HUES64 (cell line): Measurements from ENCODE around the gene PHF21A.
A peak's percentile ranks its signal among the peaks of the same experiment; 100 is the strongest.

ENCODE experiments used
- H3K27ac ChIP-seq: 2 replicates; pipeline ENCODE4 v1.7.0; 2013; ENCODE audit warnings: low read depth, low read length, inconsistent platforms
- H3K27me3 ChIP-seq: 2 replicates; pipeline ENCODE4 v1.6.1; 2013; ENCODE audit warnings: mild to moderate bottlenecking, low read length; ENCODE audit not compliant: insufficient read depth
- H3K36me3 ChIP-seq: 2 replicates; pipeline ENCODE4 v1.6.1; 2013; ENCODE audit warnings: mild to moderate bottlenecking, low read length; ENCODE audit not compliant: insufficient read depth
- H3K4me1 ChIP-seq: 2 replicates; pipeline ENCODE4 v1.6.1; 2013; ENCODE audit warnings: mild to moderate bottlenecking, low read length, moderate library complexity; ENCODE audit not compliant: insufficient read depth
- H3K4me3 ChIP-seq: 2 replicates; pipeline ENCODE4 v1.5.1; 2013; ENCODE audit warnings: mild to moderate bottlenecking, low read length, moderate library complexity
- H3K9ac ChIP-seq: 2 replicates; pipeline ENCODE4 v1.6.1; 2013; ENCODE audit warnings: mild to moderate bottlenecking, low read depth, low read length
- H3K9me3 ChIP-seq: 2 replicates; pipeline ENCODE4 v1.6.1; 2013; ENCODE audit warnings: low read depth, low read length; ENCODE audit not compliant: insufficient read depth
- WGBS: fragments of 150-250, 120-280 bp; methylation state at CpG from one replicate; pipeline ENCODE4 v1.1.7; 2013; ENCODE audit warnings: missing lambda C conversion rate; 5-methylcytosine and 5-hydroxymethylcytosine counted together

PHF21A gene

GRCh38 chr11:46107780-46108179 is 13.5 kb downstream of the PHF21A start:
- no peaks in the 10 kb centered on the region for H3K36me3 ChIP-seq
- H3K9ac ChIP-seq, result no peak overlapping the region
- H3K27ac ChIP-seq, result no peak overlapping the region
- no peaks in the 10 kb centered on the region for H3K27me3 ChIP-seq
- H3K4me3 ChIP-seq, result no peak overlapping the region
- no peaks in the 10 kb centered on the region for H3K9me3 ChIP-seq
- no CpG with 5 or more reads among the region's 2 CpGs for WGBS
- peaks cover 32% of the 10 kb centered on the region for H3K4me1 ChIP-seq

- Histone ChIP-seq H3K4me1 (peaks cover 30% of the 10 kb centered on the region), H3K27ac (no peak overlapping the region), H3K27me3 (no peaks in the 10 kb centered on the region), H3K4me3 (no peak overlapping the region), H3K9me3 (no peaks in the 10 kb centered on the region), H3K9ac (no peak overlapping the region), H3K36me3 (no peaks in the 10 kb centered on the region)
- 85% methylated on average over 3 of the region's 4 CpGs for WGBS
Measured at GRCh38 chr11:46107408-46107718, 13.9 kb downstream of the PHF21A start.

GRCh38 chr11:46106530-46107407 is 14.5 kb downstream of the PHF21A start:
- Histone ChIP-seq H3K4me3 (no peak overlapping the region), H3K36me3 (no peaks in the 10 kb centered on the region), H3K9me3 (no peaks in the 10 kb centered on the region), H3K4me1 (peaks cover 30% of the 10 kb centered on the region), H3K9ac (no peak overlapping the region), H3K27me3 (no peaks in the 10 kb centered on the region), H3K27ac (peak overlapping the region; percentile 53; the same call in 1 of the 2 replicates)
- WGBS, result 59% methylated on average over 5 of the region's 5 CpGs

GRCh38 chr11:46105926-46106325 is 15.3 kb downstream of the PHF21A start:
- Histone ChIP-seq H3K4me1 (peaks cover 30% of the 10 kb centered on the region), H3K9ac (no peak overlapping the region)
- 92% methylated on average over 1 of the region's 2 CpGs for WGBS

GRCh38 chr11:46105134-46105628 is 16.1 kb downstream of the PHF21A start:
- WGBS, result 72% methylated on average over 6 of the region's 6 CpGs
- no peaks in the 10 kb centered on the region for H3K36me3 ChIP-seq
- no peak overlapping the region for H3K4me3 ChIP-seq
- peaks cover 35% of the 10 kb centered on the region for H3K4me1 ChIP-seq
- no peaks in the 10 kb centered on the region for H3K27me3 ChIP-seq
- H3K9ac ChIP-seq, result no peak overlapping the region
- no peak overlapping the region for H3K27ac ChIP-seq
- no peaks in the 10 kb centered on the region for H3K9me3 ChIP-seq

More at GRCh38 chr11:46105926-46106325, 15.3 kb downstream of the PHF21A start:
- H3K9me3 ChIP-seq, result no peaks in the 10 kb centered on the region
- no peak overlapping the region for H3K27ac ChIP-seq
- no peak overlapping the region for H3K4me3 ChIP-seq
- H3K27me3 ChIP-seq, result no peaks in the 10 kb centered on the region
- no peaks in the 10 kb centered on the region for H3K36me3 ChIP-seq

GRCh38 chr11:46102843-46103242 is 18.4 kb downstream of the PHF21A start:
- Histone ChIP-seq H3K4me1 (peaks cover 46% of the 10 kb centered on the region), H3K27ac (no peak overlapping the region), H3K4me3 (no peak overlapping the region), H3K9me3 (no peaks in the 10 kb centered on the region), H3K36me3 (no peaks in the 10 kb centered on the region), H3K9ac (no peak overlapping the region), H3K27me3 (no peaks in the 10 kb centered on the region)
- WGBS, result 72% methylated on average over 6 of the region's 6 CpGs

- Histone ChIP-seq H3K27me3 (no peaks in the 10 kb centered on the region), H3K9me3 (no peaks in the 10 kb centered on the region), H3K4me3 (no peak overlapping the region), H3K4me1 (peaks cover 26% of the 10 kb centered on the region), H3K36me3 (no peaks in the 10 kb centered on the region), H3K27ac (no peak overlapping the region), H3K9ac (no peak overlapping the region)
- 94% methylated on average over 3 of the region's 3 CpGs for WGBS
Measured at GRCh38 chr11:46100670-46101069, 20.6 kb downstream of the PHF21A start.

GRCh38 chr11:46099963-46100316 is 21.3 kb downstream of the PHF21A start:
- WGBS, result 82% methylated on average over 1 of the region's 1 CpG

GRCh38 chr11:46090375-46090774 is 30.9 kb downstream of the PHF21A start:
- Histone ChIP-seq H3K27ac (no peak overlapping the region), H3K36me3 (no peaks in the 10 kb centered on the region), H3K4me3 (no peak overlapping the region), H3K4me1 (no peaks in the 10 kb centered on the region), H3K9ac (no peak overlapping the region), H3K9me3 (no peaks in the 10 kb centered on the region), H3K27me3 (no peaks in the 10 kb centered on the region)
- 89% methylated on average over 1 of the region's 1 CpG for WGBS

More at GRCh38 chr11:46099963-46100316, 21.3 kb downstream of the PHF21A start:
- Histone ChIP-seq H3K27ac (0 out of 2 replicates have a peak overlapping the region, but pooled peaks have one; percentile 24), H3K9ac (no peak overlapping the region), H3K4me1 (peaks cover 18% of the 10 kb centered on the region), H3K36me3 (no peaks in the 10 kb centered on the region), H3K9me3 (no peaks in the 10 kb centered on the region), H3K4me3 (no peak overlapping the region), H3K27me3 (no peaks in the 10 kb centered on the region)

- no peak overlapping the region for H3K9ac ChIP-seq
- H3K36me3 ChIP-seq, result peaks cover 14% of the 10 kb centered on the region
- no peaks in the 10 kb centered on the region for H3K27me3 ChIP-seq
- H3K4me1 ChIP-seq, result no peaks in the 10 kb centered on the region
- no peak overlapping the region for H3K27ac ChIP-seq
- 89% methylated on average over 3 of the region's 3 CpGs for WGBS
- H3K4me3 ChIP-seq, result no peak overlapping the region
- no peaks in the 10 kb centered on the region for H3K9me3 ChIP-seq
Measured at GRCh38 chr11:46079662-46080061, 41.6 kb downstream of the PHF21A start.

GRCh38 chr11:46075928-46076327 is 45.3 kb downstream of the PHF21A start:
- H3K9ac ChIP-seq, result no peak overlapping the region
- no CpG with 5 or more reads among the region's 2 CpGs for WGBS
- no peaks in the 10 kb centered on the region for H3K27me3 ChIP-seq
- H3K27ac ChIP-seq, result no peak overlapping the region
- no peaks in the 10 kb centered on the region for H3K4me1 ChIP-seq
- H3K36me3 ChIP-seq, result no peaks in the 10 kb centered on the region
- H3K4me3 ChIP-seq, result no peak overlapping the region
- H3K9me3 ChIP-seq, result no peaks in the 10 kb centered on the region
